NCI-H128 (cell line): Measurements from ENCODE around the gene L3MBTL3.
"Not testable (repeated sequence)": the region's sequence is repeated elsewhere in the genome, so short reads cannot be mapped to it uniquely, and the experiment has no call there.

Source experiments
- DNase-seq: peaks from one replicate; lab custom pipeline; 2025; ENCODE audit not compliant: unreplicated experiment; lab: John Stamatoyannopoulos, UW

The L3MBTL3 gene

GRCh38 chr6:130134582-130134981 lies 116.2 kb downstream of the L3MBTL3 start:
- no peak for DNase-seq

GRCh38 chr6:130136798-130137197 lies 118.4 kb downstream of the L3MBTL3 start:
- no peak for DNase-seq

DNA sequence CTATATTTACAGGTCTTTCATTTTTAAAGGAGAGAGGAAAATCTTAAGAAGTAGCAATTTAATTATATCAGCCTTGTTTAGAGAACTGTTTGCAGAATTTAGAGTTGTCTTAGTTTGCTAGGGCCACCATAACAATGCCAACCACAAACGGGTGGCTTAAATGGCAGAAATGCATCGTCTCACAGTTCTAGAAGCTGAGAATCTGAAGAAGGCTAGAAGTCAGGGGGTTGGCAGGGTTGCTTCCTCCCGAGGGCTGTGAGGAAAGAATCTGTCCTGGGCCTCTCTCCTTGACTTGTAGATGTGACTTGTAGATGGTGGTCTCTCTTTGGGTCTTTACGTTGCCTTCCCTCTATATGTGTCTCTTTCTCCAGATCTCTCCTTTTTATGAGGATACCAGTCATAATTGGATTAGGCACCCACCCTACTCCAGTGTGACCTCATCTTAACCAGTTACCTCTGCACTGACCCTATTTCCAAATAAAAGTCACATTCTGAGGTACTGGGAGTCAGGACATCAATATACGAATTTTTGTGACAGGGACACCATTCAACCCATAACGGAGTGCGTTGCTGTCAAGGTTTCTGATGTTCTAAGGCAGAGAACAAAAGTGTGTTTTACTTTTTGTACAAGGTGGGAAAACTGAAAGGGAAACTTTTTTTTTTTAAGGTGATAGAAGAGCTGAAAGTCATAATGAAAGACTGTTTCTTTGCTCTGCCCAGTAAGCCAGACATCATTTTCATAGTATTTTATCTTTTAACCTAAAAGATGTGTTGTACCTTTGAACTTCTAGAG lies 119.9 kb downstream of the L3MBTL3 start:
- DNase-seq: no peak

GRCh38 chr6:130138909-130139242 lies 120.5 kb downstream of the L3MBTL3 start:
- no peak for DNase-seq

DNA sequence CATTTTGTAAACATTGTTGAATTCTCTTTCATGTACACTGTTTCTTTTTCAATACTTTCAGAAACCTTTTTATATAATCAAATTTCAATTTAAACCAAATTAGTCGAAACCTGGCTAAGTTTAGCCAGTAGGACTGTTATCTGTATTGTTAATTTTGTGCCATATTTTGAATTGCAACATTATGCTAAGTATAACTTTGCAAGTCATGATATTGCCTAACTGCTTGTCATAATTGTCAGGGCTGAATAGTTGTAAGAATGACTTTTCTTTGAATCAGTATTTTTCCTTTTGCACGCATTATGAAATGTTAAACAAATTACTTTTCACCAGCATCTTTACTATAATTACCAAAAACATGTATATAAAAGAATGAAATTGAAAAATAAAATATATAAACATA lies 121.7 kb downstream of the L3MBTL3 start:
- no peak for DNase-seq

DNA sequence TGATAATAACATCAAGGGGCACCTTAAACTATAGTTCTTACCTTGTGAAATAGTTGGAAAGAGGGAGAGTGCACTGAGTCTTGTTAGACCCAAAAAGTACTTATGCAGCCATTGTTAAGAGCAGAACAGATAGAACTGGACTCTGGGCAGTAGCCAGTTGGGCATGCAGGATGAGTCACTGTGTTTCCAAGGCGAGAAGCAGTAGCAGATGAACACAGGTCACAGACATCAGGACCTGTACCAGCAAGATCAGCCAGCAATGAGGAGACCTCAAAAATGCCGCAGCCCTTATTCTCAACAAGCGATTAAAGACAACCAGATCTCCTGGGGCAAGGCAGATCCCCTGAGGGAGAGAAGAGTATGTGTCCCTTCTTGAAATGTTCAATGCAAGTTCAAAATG lies 125.3 kb downstream of the L3MBTL3 start:
- no peak for DNase-seq

- no peak for DNase-seq
These were observed 128.7 kb downstream of the L3MBTL3 start for GRCh38 chr6:130147111-130147510.

GRCh38 chr6:130148181-130148580 lies 129.8 kb downstream of the L3MBTL3 start:
- no peak for DNase-seq

GRCh38 chr6:130149016-130149415 lies 130.6 kb downstream of the L3MBTL3 start:
- DNase-seq: not testable (repeated sequence)

GRCh38 chr6:130150906-130151305 lies 132.5 kb downstream of the L3MBTL3 start:
- no peak for DNase-seq

DNA sequence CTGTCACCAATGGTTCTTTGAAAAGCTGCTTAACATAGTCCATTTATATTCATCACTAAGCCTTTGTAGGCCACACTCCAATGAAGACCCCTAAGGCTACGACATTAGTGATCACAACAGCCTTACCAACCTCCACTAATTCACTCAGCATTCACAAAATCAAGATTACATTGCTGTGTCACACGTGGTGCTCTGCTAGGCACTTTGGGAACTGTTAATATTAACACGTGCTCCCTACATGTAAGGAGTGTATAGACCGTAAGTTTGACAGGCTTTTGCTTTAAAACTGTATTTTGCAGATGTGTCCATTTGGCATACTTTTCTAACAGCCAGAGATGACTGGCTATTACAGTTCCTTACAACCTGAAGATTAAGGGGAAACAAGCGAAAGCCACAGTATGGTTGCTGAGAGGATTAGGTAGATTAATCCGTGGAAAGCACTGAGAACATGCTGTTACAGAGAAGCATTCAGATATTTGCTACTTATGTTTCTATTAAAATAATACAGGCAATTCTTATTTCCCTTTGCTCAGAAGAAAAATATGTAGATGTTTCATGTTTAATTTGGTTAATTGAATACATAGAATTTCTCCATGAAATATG lies 134.6 kb downstream of the L3MBTL3 start:
- no peak for DNase-seq

- DNase-seq: no peak
These were observed 138.5 kb downstream of the L3MBTL3 start for GRCh38 chr6:130156908-130157307.

GRCh38 chr6:130158056-130158455 lies 139.7 kb downstream of the L3MBTL3 start:
- no peak for DNase-seq

GRCh38 chr6:130158548-130158947 lies 140.2 kb downstream of the L3MBTL3 start:
- DNase-seq: no peak

- no peak for DNase-seq
These were observed 141.6 kb downstream of the L3MBTL3 start for GRCh38 chr6:130159956-130160355.

GRCh38 chr6:130161683-130162404 lies 143.5 kb downstream of the L3MBTL3 start:
- DNase-seq: no peak

- DNase-seq: no peak
These were observed 144.0 kb downstream of the L3MBTL3 start for GRCh38 chr6:130162421-130162820.

- DNase-seq: no peak
These were observed 144.9 kb downstream of the L3MBTL3 start for GRCh38 chr6:130163266-130163665.

DNA sequence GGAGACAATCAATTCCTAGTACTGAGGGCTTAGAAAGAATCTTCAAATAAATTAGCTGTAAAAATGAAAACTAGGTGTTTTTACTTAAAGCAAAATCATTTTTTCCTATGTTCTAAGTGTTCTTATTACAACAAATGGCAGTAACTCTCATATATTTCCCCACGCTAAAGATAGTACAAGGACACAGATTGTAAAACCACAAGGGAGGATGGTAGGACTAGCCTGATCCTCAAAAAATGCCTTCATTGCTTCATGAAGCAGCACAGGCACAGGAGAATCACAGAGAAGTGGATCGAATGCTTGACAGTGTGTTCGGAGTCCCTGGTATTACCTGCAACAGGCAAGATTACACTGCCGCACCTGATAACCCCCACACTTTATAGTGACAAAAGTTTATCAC lies 145.9 kb downstream of the L3MBTL3 start:
- DNase-seq: no peak

GRCh38 chr6:130167655-130168054 lies 149.3 kb downstream of the L3MBTL3 start:
- no peak for DNase-seq

DNA sequence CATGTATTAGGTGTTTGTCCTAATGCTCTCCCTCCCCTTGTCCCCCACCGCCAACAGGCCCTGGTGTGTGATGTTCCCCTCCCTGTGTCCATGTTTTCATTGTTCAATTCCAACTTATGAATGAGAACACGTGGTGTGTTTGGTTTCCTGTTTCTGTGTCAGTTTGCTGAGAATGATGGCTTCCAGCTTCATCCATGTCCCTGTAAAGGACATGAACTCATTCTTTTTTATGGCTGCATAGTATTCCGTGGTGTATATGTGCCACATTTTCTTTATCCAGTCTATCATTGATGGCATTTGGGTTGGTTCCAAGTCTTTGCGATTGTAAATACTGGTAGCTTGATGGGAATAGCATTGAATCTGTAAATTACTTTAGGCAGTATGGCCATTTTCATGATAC lies 151.8 kb downstream of the L3MBTL3 start:
- DNase-seq: not testable (repeated sequence)

DNA sequence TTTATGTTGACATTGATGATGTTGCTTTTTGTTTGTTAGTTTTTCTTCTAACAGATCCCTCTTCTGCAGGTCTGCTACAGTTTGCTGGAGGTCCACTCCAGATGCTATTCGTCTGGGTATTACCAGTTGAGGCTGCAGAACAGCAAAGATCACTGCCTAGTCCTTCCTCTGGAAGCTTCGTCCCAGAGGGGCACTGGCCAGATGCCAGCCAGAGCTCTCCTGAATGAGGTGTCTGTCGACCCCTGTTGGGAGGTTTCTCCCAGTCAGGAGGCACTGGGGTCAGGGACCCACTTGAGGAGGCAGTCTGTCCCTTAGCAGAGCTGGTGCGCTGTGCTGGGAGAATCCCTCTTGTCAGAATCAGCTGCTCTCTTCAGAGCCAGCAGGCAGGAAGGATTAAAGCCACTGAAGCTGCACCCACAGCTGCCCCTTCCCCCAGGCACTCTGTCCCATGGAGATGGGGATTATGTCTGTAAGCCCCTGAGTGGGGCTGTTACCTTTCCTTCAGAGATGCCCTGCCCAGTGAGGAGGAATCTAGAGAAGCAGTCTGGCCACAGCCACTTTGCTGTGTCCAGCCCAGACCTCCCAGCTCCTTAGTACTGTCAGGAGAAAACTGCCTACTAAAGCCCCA lies 155.1 kb downstream of the L3MBTL3 start:
- not testable (repeated sequence) for DNase-seq
